HG03060 (cell line): ENCODE measurements around the gene LENG8.
"Not testable (repeated sequence)": the region's sequence is repeated elsewhere in the genome, so short reads cannot be mapped to it uniquely, and the experiment has no call there.

Source experiments
- ATAC-seq: cut with Tn5 transposase; IDR thresholded peaks from one replicate; pipeline ENCODE4 v1.9.1; 2021; ENCODE audit warnings: low read depth, moderate number of reproducible peaks; ENCODE audit not compliant: unreplicated experiment

The LENG8 gene

GRCh38 chr19:54475706-54476105, 26.7 kb downstream of the LENG8 start:
- no peak for ATAC-seq

DNA sequence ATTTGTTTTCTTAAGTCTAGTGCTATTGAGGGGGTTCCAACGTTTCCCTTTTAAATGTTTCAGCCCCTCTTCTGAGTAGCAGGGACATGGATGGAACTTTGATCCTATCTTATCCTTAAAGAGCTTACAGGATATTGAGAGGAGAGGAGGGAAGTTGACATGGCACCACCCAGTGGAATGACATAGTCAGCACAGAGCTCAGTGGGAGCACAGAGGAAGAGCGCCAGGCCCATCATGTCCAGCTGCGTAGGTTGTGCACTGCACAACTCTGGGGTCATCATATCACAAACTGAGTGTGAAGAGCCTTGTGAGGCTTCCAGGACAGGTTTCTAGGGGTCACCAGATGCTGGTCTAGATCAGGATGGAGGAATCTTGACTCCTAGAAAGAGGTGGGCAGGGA, 28.7 kb downstream of the LENG8 start:
- no peak for ATAC-seq

DNA sequence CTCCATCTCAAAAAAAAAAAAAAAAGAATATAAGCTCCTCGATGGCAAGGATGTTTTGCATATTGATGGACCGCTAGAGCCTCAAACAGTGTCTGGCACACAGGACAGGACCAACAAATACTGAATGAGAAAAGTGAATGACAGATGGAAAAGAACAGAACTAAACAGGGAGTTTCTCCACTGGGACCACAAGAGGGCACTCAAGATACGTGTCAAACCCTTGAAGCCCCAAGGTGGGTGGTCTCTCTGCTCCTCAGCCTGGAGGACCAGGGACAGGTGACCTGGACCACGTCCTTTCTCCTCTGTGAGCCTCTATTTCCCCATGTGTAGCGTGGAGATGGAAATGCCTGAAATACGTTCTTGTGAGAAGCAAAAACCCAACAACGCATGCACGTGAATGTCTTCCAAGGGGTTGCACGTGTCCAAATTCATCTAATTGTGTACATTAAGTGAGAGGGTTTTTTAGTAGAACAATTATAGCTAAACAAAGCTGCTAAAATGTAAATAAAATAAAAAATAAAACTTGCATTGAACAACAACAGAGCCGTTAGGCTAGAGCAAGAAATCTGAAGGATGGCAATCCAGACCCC, 29.8 kb downstream of the LENG8 start:
- no peak for ATAC-seq

DNA sequence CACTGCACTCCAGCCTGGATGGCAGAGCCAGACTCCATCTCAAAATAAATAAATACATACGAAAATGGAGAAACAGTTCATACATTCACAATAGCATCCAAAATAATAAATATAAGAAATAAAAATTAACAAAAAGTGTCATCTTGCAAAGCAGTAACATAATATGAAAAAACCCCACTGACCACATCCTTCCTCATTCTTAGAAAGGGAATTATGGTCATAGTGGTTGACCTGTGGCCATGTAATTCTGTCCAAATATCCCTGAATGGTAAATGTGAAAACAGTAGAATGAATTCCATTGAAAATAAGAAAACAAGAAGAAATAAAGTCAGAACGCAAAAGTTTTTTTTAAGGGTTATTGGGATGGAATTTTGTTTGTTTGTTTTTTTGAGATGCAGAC, 31.1 kb downstream of the LENG8 start:
- no peak for ATAC-seq

GRCh38 chr19:54481326-54481930, 32.4 kb downstream of the LENG8 start:
- ATAC-seq = no peak

DNA sequence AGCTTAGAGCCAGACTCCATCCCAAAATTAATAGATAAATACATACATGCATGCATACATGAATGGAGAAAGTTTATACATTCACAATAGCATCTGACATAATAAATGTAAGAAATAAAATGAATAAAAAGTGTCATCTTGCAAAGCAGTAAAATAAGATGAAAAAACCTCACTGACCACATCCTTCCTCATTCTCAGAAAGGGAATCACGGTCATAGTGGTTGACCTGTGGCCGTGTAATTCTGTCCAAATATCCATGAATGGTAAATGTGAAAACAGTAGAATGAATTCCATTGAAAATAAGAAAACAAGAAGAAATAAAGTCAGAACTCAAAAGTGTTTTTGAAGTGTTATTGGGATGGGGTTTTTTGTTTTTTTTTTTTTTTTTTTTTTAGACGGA, 33.9 kb downstream of the LENG8 start:
- ATAC-seq = no peak

DNA sequence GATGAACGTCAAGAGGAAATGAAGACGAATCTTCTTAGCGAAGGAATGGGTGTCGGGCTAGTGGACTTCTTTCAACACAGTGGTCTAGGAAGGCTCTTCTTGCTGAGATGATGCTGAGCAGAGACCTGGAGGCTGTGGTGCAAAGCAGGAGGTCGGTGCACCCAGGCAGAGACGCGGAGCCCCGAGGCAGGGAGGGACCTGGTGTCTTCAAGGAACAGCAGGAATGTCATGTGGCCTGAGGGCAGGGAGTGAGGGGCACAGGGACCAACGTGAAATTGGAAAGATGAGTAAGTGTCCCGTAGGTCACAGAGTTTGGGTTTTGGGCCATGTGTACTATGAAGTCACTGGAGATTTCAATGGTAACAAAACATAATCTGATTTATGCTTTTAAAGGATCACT, 35.5 kb downstream of the LENG8 start:
- no peak for ATAC-seq

DNA sequence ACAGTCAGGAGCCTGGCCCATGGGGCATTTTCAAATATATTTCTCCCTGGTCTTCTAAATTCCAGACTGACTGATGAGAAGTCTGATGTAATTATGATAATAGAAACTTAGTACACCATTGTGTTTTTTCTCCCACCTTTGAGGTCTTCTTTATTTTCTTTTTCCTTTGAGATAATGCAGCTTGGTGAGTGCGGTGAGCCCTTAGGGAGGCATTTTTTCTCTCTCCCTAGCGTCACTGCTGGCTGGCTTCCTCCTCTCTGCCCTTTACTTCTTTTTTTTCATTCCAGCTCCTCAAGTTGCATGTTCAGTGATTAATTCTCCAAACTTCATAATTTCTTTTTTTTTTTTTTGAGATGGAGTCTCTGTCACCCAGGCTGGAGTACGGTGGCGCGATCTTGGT, 36.9 kb downstream of the LENG8 start:
- no peak for ATAC-seq

- no peak for ATAC-seq
Observed at GRCh38 chr19:54489341-54489740, 40.3 kb downstream of the LENG8 start.

DNA sequence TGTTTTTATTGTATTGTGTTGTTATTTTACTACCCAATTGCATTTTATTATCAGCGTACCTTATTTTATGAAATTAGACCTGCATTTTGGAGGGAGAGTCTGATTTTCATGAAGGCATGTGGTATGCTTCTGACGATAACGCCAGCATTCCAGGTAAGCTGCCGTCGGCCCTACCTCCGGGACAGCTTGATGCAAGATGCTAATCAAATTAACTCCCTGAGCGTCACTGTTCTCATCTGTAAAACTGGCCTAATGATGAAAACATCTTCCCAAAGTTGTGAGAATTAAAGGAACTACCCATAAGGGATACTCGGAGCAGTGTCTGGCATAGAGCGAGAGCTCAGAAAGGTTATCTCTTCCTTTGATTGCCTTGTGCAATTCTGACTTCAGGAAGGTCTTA, 40.8 kb downstream of the LENG8 start:
- no peak for ATAC-seq

GRCh38 chr19:54492568-54492967, 43.6 kb downstream of the LENG8 start:
- ATAC-seq = no peak

- not testable (repeated sequence) for ATAC-seq
Observed at GRCh38 chr19:54493056-54493455, 44.1 kb downstream of the LENG8 start.

DNA sequence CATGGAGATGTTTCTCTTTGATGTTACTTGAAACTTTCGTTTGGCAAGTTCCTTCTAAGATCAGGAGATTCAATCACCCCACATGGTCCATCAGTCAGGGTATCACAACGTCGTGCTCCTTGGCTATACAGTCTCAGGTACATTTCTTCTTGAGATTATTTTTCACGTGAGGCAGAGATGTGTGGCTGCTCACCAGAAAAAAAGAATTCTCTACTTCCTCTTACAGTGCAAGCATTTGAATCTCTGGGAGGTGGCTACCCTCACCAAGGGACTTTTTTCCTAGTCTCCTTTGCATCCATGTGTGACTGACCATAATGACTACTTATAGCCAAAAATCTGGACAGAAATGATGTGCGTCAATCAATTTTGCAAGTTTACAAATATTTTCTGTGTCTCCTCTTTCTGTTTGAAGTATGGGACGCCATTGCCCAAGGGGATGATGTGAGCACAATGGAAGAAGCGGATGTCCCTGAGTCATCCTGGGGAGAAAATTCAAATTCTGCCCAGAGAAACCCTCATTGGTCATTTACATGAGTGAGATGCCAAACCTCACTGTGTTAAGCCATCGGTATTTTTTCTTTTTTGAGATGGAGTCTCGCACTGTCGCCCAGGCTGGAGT, 45.1 kb downstream of the LENG8 start:
- ATAC-seq = no peak

- ATAC-seq = not testable (repeated sequence)
Observed at GRCh38 chr19:54495284-54495683, 46.3 kb downstream of the LENG8 start.

- ATAC-seq = not testable (repeated sequence)
Observed at GRCh38 chr19:54497747-54498450, 48.9 kb downstream of the LENG8 start.

DNA sequence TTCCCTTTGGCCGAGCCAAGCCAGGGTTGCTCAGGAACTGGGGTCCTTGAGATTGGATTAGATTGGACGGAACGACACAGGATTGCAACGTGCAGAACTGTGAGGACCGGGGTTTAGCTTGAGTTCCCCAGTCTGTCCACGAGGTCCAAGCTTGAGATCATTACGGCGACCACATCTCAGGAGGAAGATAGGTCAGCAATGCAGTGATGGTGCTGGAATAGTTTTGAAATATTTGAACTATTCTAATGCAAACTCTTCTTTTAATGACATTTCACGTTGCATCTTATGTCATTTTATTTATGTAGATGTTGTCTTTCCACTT, 49.4 kb downstream of the LENG8 start:
- ATAC-seq = not testable (repeated sequence)

- ATAC-seq = no peak
Observed at GRCh38 chr19:54502518-54503048, 53.6 kb downstream of the LENG8 start, which contains the start of gene LAIR2. Gene LAIR2, plus strand, starts transcription at chr19:54502831. Its CDS starts 88 bp downstream, at chr19:54502919.

GRCh38 chr19:54505542-54505941, 56.5 kb downstream of the LENG8 start:
- ATAC-seq = not testable (repeated sequence)

DNA sequence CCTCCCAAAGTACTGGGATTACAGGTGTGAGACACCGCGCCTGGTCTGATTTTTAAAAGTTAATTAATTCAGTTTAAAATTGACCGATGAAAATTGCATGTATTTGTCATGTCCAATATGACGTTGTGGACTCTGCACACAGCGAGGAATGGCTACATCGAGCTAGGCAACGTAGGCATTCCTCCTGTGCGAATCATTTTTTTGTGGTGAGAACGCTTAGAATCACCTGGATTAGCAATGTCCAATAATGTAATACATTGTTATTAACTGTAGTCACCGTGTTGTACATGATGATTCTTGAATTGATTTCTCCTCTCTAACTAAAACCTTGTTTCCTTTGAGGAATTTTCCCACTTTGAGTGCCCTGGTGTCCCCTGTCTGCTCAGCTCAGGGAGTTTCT, 57.1 kb downstream of the LENG8 start:
- ATAC-seq = no peak

DNA sequence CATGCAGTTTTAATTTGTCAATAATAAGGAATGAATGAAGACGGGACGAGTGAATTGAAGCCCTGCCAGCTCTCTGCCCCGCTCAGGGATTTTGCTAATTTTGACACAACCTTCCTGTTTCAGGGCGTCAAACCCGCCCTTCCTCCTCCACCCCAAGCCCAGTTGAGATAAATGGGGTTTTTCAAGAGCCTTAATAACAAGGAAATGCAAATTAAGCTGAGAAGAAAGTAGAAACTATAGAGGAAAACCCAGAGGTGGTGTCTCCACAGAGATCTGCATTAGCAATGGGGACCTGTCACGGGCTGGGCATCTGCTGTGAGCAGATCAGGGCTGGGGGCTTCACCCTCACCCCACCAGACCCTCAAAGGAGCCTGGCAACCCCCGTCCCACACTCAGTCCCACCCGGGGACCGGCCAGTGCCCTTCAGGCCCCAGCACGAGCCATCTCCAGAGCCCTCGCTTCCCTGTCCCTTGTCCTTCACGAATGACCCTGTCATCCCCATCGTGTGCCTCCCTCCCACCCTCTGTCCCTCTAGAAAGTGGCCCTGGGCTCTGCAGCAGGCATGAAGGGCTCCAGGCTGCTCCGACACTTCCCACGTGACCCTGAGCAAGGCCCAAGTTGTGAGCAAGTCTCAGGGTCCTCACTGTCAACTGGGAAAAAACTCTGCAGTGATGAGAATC, 58.2 kb downstream of the LENG8 start:
- ATAC-seq = not testable (repeated sequence)

- no peak for ATAC-seq
Observed at GRCh38 chr19:54507824-54508223, 58.8 kb downstream of the LENG8 start.
